GM21529 (cell line): ENCODE measurements around the gene TEX35.

Experiments used
- ATAC-seq: cut with Tn5 transposase; IDR thresholded peaks from one replicate; pipeline ENCODE4 v1.9.1; 2021; ENCODE audit not compliant: unreplicated experiment

The TEX35 gene

GRCh38 chr1:178571807-178572206 lies 58.9 kb downstream of the TEX35 start:
- no peak for ATAC-seq
